Skeletal muscle tissue (tissue), 4 donors: ENCODE results near the gene IER5. TPM values are rescaled to one million over a fixed set of nuclear protein-coding genes. Genes with fewer than 3 reads are reported as not detected.
A peak's percentile ranks its signal among the peaks of the same experiment; 100 is the strongest.

Source experiments
- H3K27ac ChIP-seq: one replicate; pipeline ENCODE4 v1.7.0; 2013; ENCODE audit warnings: mild to moderate bottlenecking, low read depth, low read length, inconsistent platforms
- H3K27me3 ChIP-seq, 3 donors: one replicate each; pipeline ENCODE4 v1.7.0; 2013; ENCODE audit warnings: low read length in 3 of 3; ENCODE audit not compliant: control insufficient read depth in 3 of 3, insufficient read depth in 3 of 3
- H3K36me3 ChIP-seq, 3 donors: one replicate each; pipeline ENCODE4 v1.7.0; 2013; ENCODE audit warnings: low read length in 3 of 3; ENCODE audit not compliant: control insufficient read depth in 3 of 3, insufficient read depth in 3 of 3
- H3K4me1 ChIP-seq, 3 donors: one replicate each; pipeline ENCODE4 v1.7.0; 2013; ENCODE audit warnings: low read length in 3 of 3, mild to moderate bottlenecking in 3 of 3; ENCODE audit not compliant: control insufficient read depth in 3 of 3, insufficient read depth in 3 of 3
- H3K4me3 ChIP-seq, 3 donors: one replicate each; pipeline ENCODE4 v1.7.0; 2013; ENCODE audit warnings: low read length in 3 of 3
- H3K9ac ChIP-seq, 3 donors: one replicate each; pipeline ENCODE4 v1.7.0; 2013; ENCODE audit warnings: low read length in 3 of 3, mild to moderate bottlenecking in 3 of 3, moderate library complexity in 2 of 3, low read depth in 1 of 3
- H3K9me3 ChIP-seq, 3 donors: one replicate each; pipeline ENCODE4 v1.7.0; 2013; ENCODE audit warnings: low read length in 3 of 3; ENCODE audit not compliant: control insufficient read depth in 3 of 3
- total RNA-seq: library from RNA; depleted of rRNA; stranded (reverse); fragments of >200 nt; gene quantifications from one replicate; pipeline ENCODE4 v1.2.3, GENCODE V29; 2014
- donor health status: Osteomylitis.

Gene IER5
- total RNA-seq, 1 donor from 2014 or later, result 11.0 TPM

GRCh38 chr1:181103399-181103798, 14.9 kb downstream of the IER5 start:
- H3K4me1 ChIP-seq, result peaks cover 31 to 42% (median 33%) of the 10 kb centered on the region in 3 donors
- no peak overlapping the region for H3K9ac ChIP-seq
- no peaks in the 10 kb centered on the region for H3K27me3 ChIP-seq
- no peaks in the 10 kb centered on the region for H3K9me3 ChIP-seq
- no peaks in the 10 kb centered on the region for H3K36me3 ChIP-seq
- H3K27ac ChIP-seq, result no peak overlapping the region
- H3K4me3 ChIP-seq, result no peak overlapping the region

- peaks cover 27 to 40% (median 28%) of the 10 kb centered on the region in 3 donors for H3K4me1 ChIP-seq
- H3K36me3 ChIP-seq, result no peaks in the 10 kb centered on the region
- no peaks in the 10 kb centered on the region for H3K27me3 ChIP-seq
- H3K9me3 ChIP-seq, result no peaks in the 10 kb centered on the region
- peak overlapping the region; percentile 84 for H3K27ac ChIP-seq
- H3K4me3 ChIP-seq, result peak overlapping the region; percentile 73 to 83 (median 82)
- H3K9ac ChIP-seq, result peak overlapping the region; percentile 81 to 95 (median 92)
These were observed 15.7 kb downstream of the IER5 start for GRCh38 chr1:181104042-181104789.

- Histone ChIP-seq H3K4me3 (peak overlapping the region; percentile 73 to 83 (median 82)), H3K27me3 (no peaks in the 10 kb centered on the region), H3K9me3 (no peaks in the 10 kb centered on the region), H3K9ac (peak overlapping the region; percentile 81 to 95 (median 92)), H3K4me1 (peaks cover 22 to 34% (median 24%) of the 10 kb centered on the region in 3 donors), H3K36me3 (no peaks in the 10 kb centered on the region), H3K27ac (peak overlapping the region; percentile 84)
These were observed 16.3 kb downstream of the IER5 start for GRCh38 chr1:181104790-181105133.

DNA sequence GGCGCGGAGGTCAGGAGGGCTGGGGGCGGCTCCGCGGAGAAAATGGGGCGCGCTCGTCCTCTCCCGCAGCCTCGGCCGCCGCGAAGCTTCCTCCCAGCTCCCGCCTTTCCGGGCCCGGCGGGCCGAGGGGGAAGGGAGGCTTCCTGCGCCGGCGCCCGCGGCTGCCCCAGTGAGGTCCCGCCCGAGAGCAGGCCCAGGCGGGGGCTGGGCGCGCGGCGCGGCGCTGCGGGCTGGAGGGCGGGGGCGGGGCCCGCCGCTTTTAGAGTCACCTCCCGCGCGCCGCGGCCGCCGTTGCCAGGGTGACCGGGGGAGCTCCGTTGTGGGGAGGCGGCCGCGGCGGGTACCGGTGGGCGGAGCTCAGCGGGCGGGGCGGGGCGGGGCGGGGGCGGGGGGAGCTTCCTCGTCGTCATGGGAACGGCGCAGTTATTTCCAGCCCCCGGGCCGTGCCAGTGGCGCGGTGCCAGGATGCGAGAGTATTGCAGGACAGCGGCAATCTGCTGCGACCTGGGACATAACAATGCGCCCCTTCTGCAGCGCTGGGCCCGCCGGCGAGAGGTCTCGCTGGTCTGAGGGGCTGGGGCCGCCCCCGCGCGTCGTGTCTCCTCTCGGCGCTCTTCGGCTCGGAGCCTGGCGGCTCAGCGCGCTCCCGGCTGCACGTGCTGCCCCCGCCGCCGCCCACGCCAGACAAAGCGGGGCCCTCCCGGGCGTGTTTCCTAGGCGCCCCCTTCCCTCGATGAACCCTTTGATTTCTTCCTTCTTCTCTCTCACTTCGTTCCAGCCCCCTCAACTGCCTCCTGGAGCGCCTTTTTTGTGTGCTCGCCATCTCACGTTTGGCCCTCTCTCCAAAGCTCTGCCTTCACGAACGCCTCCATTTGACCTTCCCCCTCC, 16.9 kb downstream of the IER5 start:
- no peaks in the 10 kb centered on the region for H3K27me3 ChIP-seq
- H3K9me3 ChIP-seq, result no peaks in the 10 kb centered on the region
- H3K9ac ChIP-seq, result peak overlapping the region; percentile 81 to 95 (median 92)
- H3K4me3 ChIP-seq, result peak overlapping the region; percentile 73 to 83 (median 82)
- H3K36me3 ChIP-seq, result no peaks in the 10 kb centered on the region
- H3K4me1 ChIP-seq, result peaks cover 20 to 38% (median 25%) of the 10 kb centered on the region in 3 donors
- peak overlapping the region; percentile 84 for H3K27ac ChIP-seq

DNA sequence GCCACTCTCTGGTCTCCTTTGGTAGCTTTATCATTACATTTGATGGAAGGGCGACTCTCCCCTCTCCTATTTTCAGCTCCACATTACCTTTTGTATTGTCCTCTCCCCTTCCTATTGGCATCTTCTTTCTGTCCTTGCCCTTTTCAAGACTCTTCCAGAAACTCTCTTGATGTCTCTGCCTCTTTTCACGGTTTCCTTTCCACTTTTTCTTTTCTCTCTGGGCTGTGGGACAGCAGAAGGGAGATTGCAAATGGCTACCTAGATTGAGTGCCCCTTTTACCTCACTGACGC, 17.5 kb downstream of the IER5 start:
- Histone ChIP-seq H3K36me3 (no peaks in the 10 kb centered on the region), H3K27me3 (no peaks in the 10 kb centered on the region), H3K4me3 (peak overlapping the region; percentile 55 to 76 (median 71)), H3K9ac (peak overlapping the region; percentile 28 to 69 (median 40)), H3K9me3 (no peaks in the 10 kb centered on the region), H3K4me1 (peaks cover 20 to 44% (median 23%) of the 10 kb centered on the region in 3 donors), H3K27ac (peak overlapping the region; percentile 50)

DNA sequence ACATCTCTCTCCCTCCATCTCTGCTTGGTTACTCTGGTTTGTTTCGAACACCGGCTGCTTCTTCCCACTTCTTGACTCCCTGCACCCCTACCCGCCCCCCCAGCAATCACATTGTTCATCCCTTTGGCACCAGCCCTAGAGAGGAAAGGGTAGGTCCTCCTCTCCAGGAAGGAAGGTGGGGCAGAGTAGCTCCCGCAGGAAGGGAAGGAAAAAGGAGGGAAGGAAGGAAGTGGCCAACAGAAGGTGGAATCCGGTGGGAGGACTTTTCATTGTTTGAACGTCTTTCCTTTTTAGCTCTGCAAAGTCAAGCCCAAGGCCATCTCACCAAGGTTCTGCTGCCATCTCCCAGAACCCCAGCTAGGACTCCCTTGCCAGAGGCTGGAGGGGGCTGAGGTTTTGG, 18.0 kb downstream of the IER5 start:
- no peak overlapping the region for H3K27ac ChIP-seq
- H3K4me3 ChIP-seq, result no peak overlapping the region
- peaks cover 21 to 47% (median 24%) of the 10 kb centered on the region in 3 donors for H3K4me1 ChIP-seq
- no peaks in the 10 kb centered on the region for H3K36me3 ChIP-seq
- H3K27me3 ChIP-seq, result no peaks in the 10 kb centered on the region
- peak overlapping the region in 1 of 3 donors; percentile 40 for H3K9ac ChIP-seq
- no peaks in the 10 kb centered on the region for H3K9me3 ChIP-seq

DNA sequence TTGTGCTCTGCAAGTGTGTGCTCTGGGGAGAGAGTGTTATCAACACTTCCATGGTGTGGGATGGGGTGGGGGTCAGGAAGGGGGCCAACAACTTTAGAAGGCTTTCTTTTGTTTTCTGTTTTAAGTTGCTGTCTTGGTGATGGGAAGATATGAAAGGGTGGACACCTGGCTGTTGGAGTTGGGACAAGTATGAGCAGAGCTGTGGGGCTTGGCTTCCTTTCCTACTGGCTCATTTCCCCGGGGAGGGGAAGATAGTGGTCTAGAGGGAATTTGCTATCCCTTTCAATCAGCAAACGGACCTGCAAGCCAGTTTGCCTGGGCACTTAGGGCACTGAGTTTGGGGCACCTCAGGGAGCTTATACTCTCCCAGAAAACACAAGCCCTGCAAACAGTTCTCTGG, 19.2 kb downstream of the IER5 start:
- H3K4me3 ChIP-seq, result no peak overlapping the region
- no peak overlapping the region for H3K27ac ChIP-seq
- H3K36me3 ChIP-seq, result no peaks in the 10 kb centered on the region
- no peaks in the 10 kb centered on the region for H3K9me3 ChIP-seq
- peaks cover 25 to 52% (median 33%) of the 10 kb centered on the region in 3 donors for H3K4me1 ChIP-seq
- H3K9ac ChIP-seq, result no peak overlapping the region
- H3K27me3 ChIP-seq, result no peaks in the 10 kb centered on the region

GRCh38 chr1:181108304-181108867, 19.9 kb downstream of the IER5 start:
- Histone ChIP-seq H3K27ac (no peak overlapping the region), H3K27me3 (no peaks in the 10 kb centered on the region), H3K36me3 (no peaks in the 10 kb centered on the region), H3K4me3 (no peak overlapping the region), H3K9me3 (no peaks in the 10 kb centered on the region), H3K4me1 (peaks cover 32 to 59% (median 40%) of the 10 kb centered on the region in 3 donors), H3K9ac (no peak overlapping the region)

DNA sequence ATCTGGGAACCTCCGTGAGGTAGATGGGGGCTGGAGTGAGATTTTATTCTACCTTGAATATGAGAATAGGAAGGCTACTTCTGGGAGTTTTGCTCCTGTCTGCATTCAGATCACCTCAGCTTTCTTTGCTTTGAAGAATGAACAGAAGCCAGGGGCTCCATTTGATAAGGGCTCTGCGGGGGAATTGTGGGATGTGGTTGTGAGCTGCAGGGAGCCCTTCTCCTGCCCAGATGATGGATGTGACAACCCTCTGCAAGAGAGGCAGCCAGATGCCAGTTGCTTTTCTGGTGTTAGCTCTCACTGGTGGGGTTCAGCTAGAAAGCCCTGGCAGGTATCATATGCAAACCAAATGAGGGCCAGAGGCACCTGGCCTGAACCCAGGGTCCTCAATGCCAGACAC, 21.5 kb downstream of the IER5 start:
- Histone ChIP-seq H3K4me1 (peaks cover 28 to 53% (median 37%) of the 10 kb centered on the region in 3 donors), H3K9ac (no peak overlapping the region), H3K4me3 (no peak overlapping the region), H3K27me3 (no peaks in the 10 kb centered on the region), H3K36me3 (no peaks in the 10 kb centered on the region), H3K9me3 (no peaks in the 10 kb centered on the region), H3K27ac (no peak overlapping the region)
